HG03575 (cell line): ENCODE results near the gene FYTTD1.
A peak's percentile ranks its signal among the peaks of the same experiment; 100 is the strongest.

Source experiments
- ATAC-seq: cut with Tn5 transposase; IDR thresholded peaks from one replicate; pipeline ENCODE4 v1.9.1; 2021; ENCODE audit not compliant: unreplicated experiment, insufficient number of reproducible peaks, low FRiP score; ENCODE audit errors: extremely low read depth

Gene FYTTD1

GRCh38 chr3:197736491-197737318 is 13.0 kb upstream of the FYTTD1 start, which contains the start of gene RUBCN:
Gene RUBCN, minus strand, starts transcription at chr3:197736904. Its CDS starts 185 bp downstream, at chr3:197736719.
- peak; percentile 42 for ATAC-seq

DNA sequence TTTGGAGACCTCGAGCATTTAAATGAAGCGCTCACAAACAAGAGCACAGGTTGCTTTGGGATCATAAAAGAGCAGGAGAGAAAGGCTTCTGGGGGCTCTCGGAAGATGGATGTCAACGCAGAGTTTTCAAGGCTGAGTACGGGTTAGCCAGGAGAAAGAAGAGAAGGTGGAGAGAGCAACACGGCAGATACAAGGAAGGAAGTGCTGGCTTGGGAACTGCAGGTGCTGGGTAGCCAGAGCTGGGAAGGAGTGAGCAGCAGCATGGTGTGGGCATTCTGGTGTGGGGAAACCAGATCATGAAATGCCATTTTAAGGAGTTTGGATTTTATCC is 12.4 kb upstream of the FYTTD1 start:
- ATAC-seq, result no peak

GRCh38 chr3:197737749-197738462 is 11.8 kb upstream of the FYTTD1 start:
- ATAC-seq, result no peak

DNA sequence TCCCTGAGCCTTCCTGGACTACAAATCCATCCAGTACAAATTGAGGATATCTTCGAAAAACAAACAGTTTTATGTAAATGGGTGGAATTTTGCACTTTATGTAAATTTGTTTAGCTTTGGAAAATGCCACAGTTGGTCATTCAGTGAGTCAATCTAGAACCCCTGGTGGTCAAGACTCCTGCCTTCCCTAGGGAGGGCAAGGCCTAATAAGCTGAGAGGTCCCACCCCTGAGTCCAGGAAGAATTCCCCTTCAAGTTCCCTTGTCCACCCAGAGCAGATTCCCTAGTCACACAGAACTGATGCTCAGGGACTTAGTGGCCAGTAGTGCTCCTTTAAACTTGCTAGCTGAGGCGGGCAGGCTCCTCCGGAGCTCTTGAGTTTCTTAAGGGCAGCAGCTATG is 6.9 kb upstream of the FYTTD1 start:
- no peak for ATAC-seq

DNA sequence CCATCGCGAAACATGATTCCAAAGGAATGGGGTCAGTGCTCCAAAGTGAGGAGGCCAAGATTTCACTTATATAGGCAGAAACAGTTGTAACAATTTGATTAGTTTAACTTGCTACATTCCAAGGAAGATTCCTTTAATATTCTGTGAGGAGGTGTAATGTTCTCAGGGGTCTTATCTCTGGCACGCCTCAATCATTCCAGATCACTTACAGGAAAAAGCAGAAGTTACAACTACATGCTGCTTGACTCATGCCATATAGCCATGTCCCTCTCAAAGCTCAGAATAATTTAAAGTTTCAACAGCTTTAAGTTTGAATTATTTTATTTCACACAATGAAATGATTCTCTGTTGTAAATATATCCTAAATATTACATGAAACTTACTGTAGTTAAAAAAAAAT is 3.5 kb upstream of the FYTTD1 start:
- no peak for ATAC-seq

- no peak for ATAC-seq
Measured at GRCh38 chr3:197746801-197747237, 2.9 kb upstream of the FYTTD1 start.

GRCh38 chr3:197748597-197749314 is 927 bp upstream of the FYTTD1 start:
- ATAC-seq, result no peak

DNA sequence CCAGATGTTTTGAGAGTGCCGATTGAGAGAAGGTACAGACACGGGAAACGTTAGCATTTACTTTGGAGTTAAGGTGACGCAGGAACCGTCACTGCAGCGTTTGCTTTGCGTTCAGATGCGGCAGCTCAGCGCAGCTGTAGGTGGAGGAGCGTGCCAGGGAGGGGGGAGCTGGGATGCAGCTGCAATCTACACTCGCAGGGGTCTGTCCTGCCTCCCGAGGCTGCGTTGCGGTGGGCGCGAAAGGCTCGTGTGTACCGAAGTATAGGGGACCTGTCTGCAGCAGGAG is 425 bp upstream of the FYTTD1 start:
- no peak for ATAC-seq

- ATAC-seq, result no peak
Measured at GRCh38 chr3:197750396-197750831, 731 bp downstream of the FYTTD1 start.

DNA sequence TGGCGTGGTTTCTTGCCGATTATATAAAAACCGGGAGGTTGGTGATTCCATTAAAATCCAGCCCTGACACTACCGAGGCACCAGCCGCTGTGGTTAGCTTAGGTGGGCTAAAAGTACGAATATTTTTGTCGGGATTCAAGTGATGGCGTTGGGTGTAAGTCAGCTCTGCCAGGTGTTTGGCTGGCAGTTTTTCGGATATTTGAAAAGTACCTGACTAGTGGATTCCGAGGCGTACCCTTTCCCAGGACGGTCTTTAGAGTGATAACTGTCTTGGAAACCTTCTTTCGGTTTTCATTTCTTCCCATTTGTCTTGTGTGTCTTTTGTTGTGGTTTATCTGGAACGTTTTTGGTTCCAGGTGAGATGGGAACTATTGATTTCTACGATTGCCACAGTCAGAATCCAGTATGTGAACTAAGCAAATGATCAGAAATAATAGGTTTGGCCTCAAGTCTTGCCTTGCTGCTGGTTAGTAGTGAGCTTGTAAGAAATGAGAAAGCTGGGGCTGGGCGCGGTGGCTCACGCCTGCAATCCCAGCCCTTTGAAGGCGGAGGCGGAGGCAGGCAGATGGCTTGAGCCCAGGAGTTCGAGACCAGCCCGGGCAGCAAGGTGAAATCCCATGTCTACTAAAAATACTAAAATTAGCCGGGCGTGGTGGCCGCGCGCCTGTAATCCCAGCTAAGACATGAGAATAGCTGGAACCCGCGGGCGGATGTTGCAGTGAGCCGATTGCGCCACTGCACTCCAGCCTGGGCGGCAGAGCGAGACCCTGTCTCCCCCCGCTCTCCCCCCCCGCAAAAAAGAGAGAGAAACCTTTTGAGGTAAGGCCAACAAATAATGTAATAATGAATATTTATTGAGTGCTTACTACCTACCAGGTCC is 1.4 kb downstream of the FYTTD1 start:
- ATAC-seq, result no peak

- no peak for ATAC-seq
Measured at GRCh38 chr3:197752107-197752506, 2.4 kb downstream of the FYTTD1 start.

DNA sequence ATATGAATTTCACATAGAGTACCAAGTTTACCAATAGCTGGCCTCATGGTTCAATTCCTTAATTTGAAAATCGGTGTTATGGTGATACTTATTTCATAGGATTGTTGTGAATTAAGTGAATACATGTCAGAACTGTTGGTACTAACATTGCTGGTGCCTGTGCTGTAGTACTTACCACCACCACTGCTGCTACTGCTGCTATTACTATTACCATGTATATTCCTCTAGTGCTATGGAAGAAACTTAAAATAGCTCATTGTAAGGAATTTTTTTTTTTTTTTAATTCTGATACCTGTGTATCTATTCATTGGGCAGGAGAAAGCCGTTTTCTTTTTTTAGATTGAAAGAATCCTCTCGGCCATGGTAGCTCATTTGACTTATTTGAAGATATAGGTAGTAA is 3.6 kb downstream of the FYTTD1 start:
- ATAC-seq, result no peak

- ATAC-seq, result no peak
Measured at GRCh38 chr3:197756704-197757103, 7.0 kb downstream of the FYTTD1 start.

- ATAC-seq, result no peak
Measured at GRCh38 chr3:197758512-197758911, 8.8 kb downstream of the FYTTD1 start.

GRCh38 chr3:197761784-197762183 is 12.1 kb downstream of the FYTTD1 start:
- no peak for ATAC-seq

DNA sequence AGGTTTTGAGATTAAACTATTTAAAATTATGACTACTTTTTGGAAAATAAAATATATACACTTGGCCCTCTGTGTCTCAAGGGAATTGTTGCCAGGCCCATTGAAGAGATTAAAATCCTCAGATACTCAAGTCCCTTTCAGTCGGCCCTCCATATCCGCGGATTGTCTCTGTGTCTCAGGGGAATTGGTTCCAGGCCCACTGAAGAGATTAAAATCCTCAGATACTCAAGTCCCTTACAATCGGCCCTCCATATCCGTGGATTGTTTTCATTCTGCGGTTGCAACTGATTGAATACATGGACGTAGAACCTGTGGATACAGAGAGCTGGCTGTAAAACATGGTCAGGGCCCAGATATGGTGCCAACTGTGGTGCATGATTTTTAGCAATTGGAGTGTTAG is 25.6 kb downstream of the FYTTD1 start:
- no peak for ATAC-seq

- ATAC-seq, result no peak
Measured at GRCh38 chr3:197782230-197782629, 32.5 kb downstream of the FYTTD1 start.

DNA sequence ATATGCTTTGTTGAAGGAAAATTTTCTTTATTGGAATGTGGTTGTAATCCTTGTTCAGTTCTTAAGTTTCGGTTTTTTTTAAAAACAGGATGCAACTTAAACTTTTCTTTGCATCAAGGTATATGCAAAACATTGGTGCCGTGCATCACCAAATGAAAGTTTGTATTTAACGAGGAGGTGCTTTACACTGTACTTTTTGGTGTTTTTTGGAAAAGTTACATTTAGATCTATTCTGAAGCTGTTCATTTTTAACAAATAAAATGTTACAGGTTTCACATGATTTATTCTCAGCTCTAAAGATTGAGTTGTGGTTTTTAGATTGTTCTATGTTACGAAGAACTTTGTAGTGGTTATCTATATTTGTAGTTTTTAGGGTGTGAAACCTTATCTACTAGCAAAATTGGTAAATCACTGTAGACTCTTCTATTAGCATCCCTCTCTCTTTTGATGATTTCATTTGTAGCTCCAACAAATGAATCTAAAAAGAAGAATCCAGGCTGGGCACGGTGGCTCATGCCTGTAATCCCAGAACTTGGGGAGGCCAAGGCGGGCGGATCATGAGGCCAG is 34.4 kb downstream of the FYTTD1 start:
- ATAC-seq, result no peak

- ATAC-seq, result no peak
Measured at GRCh38 chr3:197787412-197787811, 37.7 kb downstream of the FYTTD1 start.
